Activated T-helper 9 cell treated with anti-CD3 and anti-CD28 coated beads, Interleukin-2, amount 50 U/mL, for 16 hours (primary cell): ENCODE data around the gene ZNF680.
"Not testable (repeated sequence)": the region's sequence is repeated elsewhere in the genome, so short reads cannot be mapped to it uniquely, and the experiment has no call there.

Source experiments
- DNase-seq: peaks from one replicate; pipeline ENCODE4 v3.0.0-alpha.2; 2020; ENCODE audit warnings: low read depth

ZNF680 gene

DNA sequence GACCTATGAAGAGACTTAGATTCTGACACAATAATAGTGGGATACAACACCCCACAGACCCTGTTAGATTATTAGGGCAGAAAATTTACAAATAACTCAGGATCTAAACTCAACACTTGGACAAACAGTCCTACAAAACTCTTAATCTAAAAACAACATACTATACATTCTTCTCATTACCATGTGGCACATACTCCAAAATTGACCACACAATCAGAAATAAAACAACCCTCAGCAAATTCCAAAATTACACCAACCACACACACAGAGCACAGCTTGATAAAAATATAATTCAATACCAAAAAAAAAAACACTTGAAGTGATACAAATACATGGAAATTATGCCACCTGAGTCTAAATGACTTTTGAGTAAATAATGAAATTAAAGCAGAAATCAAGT is 7.8 kb downstream of the ZNF680 start:
- no peak for DNase-seq

DNA sequence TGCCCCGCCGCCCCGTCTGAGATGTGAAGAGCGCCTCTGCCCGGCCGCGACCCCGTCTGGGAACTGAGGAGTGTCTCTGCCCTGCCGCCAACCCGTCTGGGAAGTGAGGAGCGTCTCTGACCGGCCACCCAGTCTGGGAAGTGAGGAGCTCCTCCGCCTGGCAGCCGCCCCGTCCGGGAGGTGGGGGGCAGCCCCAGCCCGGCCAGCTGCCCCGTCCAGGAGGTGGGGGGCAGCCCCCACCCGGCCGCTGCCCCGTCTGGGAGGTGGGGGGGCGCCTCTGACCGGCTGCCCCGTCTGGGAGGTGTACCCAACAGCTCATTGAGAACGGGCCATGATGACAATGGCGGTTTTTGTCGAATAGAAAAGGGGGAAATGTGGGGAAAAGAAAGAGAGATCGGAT is 8.7 kb downstream of the ZNF680 start:
- DNase-seq = not testable (repeated sequence)

GRCh38 chr7:64551375-64552142 is 11.3 kb downstream of the ZNF680 start:
- DNase-seq = no peak

DNA sequence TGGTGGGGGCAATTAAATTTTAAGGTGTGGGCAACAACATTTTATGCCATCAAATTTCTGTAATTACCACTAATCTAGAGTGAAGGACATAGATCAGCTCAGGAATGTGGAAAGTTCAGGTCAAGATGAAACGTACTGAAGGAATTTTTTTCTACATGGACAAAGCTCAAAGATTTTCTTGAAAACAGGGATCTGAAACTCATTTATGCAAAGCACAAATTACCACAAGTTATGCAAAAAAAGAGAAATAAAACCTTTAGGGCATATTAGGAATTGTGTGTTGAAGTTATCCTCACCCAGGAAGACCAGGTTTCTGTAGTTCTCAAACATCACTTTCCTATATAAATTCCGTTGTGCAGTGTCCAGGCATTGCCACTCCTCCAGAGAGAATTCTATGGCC is 18.9 kb downstream of the ZNF680 start:
- no peak for DNase-seq

DNA sequence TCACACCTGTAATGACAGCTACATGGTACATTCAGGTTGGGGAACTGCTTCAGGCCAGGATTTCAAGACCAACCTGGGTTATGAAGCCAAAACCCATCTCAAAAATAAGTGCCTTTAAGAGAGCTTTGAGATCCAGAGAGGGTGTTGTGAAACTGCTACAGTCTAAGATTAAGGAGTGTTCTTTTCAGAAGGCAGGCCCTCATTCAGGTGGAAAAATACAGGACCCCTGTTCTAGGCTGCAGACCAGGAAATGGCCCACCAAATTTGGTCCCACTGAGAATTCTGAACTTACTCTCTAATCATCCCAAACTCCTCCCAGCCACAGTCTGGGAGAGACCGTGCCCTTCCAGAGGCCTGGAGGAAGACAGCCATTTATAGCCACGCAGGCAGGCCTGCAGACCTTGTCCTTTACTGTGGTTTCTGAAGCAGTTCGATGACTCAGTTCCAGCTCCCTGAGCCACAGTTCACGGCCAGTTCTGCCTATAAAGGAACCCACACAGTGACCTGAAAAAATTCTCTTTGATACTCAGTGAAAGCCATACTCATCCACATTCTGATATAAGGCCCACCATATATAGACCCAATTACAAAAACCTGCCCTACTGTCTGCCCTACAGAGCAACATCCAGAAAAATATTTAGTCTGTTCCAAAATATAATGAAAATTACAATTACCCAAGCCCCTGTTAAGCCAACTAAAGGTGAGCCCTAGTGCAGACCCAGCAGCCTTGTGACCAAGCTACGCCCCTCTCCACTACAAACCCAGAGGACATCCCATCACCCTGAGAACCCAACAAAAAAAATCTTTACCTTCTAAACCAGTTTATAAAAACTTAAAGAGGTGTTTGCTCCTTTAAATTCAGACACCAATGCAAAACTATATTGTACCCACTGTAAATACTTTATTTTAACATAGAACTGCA is 21.2 kb downstream of the ZNF680 start:
- DNase-seq = no peak

- DNase-seq = no peak
Observed at GRCh38 chr7:64533756-64534155, 29.1 kb downstream of the ZNF680 start.

DNA sequence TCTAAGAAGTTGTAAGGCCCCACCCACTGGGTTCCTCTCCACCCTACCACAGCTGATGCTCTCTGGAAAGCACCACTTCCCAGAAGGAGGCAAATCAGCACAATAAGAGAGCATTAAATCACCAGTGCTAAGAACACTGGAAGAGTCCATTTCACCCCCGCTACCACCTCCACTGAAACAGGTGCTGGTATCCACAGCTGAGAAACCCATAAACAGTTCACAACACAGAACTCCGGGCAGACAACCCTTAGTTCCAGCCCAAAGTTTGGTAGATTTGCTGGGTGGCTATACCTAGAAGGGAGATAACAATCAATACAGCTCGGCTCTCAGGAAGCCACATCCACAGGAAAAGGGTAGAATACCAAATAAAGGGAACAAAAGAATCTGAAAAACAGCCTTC is 34.1 kb downstream of the ZNF680 start:
- DNase-seq = no peak

DNA sequence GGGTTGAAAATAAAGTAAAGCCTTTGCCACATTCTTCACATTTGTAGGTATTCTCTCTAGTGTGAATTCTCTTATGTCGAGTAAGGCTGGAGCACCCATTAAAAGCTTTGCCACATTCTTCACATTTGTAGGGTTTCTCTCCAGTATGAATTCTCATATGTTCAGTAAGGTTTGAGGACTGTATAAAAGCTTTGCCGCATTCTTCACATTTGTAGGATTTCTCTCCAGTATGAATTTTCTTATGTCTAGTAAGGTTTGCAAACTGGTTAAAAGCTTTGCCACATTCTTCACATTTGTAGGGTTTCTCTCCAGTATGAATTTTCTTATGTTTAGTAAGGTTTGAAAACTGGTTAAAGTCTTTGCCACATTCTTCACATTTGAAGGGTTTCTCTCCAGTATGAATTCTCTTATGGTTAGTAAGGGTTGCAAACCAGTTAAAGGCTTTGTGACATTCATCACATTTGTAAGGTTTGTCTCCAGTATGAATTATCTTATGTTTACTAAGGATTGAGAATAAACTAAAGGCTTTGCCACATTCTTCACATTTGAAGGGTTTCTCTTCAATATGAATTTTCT is 41.4 kb downstream of the ZNF680 start:
- DNase-seq = no peak

DNA sequence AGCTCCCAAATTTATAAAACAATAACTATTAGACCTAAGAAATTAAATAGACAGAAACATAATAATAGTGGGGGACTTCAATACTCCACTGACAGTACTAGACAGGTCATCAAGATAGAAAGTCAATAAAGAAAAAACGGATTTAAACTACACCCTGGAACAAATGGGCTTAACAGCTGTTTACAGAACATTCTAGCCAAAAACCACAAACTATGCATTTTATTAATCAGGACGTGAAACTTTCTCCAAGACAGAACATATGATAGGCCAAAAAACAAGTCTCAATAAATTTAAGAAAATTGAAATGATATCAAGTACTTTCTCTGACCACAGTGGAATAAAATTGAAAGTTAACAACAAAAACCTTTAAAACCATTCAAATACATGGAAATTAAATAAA is 46.4 kb downstream of the ZNF680 start:
- DNase-seq = no peak

DNA sequence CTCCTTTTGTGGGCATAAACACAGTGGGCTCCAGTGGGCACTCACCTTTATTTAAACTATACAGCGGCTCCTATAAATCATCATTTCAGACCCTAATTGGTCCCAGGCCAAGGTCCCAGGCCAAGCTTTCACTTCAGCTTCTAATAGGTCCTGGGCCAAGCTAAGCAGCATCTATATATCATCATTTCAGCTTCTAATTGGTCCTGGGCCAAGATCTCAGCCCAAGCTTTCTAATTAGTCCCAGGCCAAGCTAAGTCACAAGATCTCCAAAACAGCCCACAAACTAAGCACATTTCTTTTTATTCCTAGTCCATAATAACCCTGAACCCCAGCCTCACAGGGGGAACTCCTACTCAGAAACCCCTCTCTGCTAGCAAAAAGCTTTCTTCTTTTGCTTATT is 47.1 kb downstream of the ZNF680 start:
- DNase-seq = no peak

GRCh38 chr7:64515330-64515729 is 47.5 kb downstream of the ZNF680 start:
- no peak for DNase-seq

DNA sequence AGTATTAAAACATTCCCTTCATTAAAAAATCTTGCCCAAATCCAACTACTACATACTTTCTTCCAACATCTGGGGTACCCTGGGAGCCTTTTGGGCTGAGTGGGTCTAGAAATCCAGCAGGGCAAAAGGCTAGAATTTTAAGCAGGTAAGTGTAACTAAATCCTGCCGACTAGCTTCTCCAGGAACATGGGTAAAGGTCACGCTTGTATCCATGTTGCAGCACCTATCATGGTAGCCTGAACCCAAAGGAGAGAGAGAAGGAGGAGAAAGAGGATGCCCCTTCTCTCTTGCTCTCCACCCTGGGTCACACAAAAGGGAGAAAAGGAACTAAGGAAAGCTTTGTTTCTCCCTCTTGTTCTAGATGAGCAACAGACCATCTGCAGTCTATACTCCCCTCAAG is 53.3 kb downstream of the ZNF680 start:
- DNase-seq = no peak

DNA sequence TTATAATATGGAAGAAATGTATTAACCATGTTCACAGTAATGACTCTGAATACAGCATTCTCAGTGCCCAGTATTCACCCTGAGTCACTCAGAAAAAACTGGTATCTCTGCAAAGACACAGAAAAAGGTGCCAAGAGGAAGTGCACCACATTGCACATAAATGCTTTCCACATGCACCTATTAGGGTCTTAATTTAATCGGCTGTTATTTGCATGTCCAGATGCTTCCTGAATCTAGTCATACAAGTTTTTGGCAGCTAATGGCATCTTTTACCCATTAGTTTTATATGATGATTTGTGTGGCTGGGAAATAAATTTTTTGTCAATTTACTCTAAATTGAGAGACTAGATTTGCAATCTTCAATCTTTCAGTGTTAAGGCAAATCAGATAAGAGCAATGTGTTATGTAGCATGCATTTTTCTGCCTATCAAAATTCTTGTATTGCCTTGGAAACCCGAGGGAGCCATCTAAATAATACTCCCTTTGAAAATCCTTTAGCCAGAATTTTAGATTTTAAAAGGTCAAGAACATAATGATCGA is 58.2 kb downstream of the ZNF680 start:
- no peak for DNase-seq

DNA sequence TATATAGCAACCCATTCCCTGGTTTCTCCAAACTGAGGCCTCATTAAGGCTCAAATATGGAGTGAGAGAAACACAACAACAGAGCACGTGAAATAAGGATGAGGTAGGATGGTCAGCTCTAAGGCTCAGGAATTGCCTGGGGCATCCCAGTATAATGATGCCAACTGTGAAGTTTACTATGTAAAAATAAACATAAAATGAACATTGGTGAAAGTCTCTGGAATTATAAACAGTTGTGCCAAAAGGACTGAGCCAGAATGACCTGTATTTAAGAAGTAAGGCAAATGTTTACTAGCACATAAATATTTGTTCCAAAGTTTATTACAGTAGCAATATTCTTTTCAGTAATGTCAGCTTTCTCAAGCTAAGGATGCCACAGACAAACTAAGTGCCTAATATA is 64.6 kb downstream of the ZNF680 start:
- no peak for DNase-seq

GRCh38 chr7:64494912-64495461 is 67.9 kb downstream of the ZNF680 start:
- DNase-seq = no peak

GRCh38 chr7:64485623-64486022 is 77.2 kb downstream of the ZNF680 start:
- no peak for DNase-seq
